Keratinocyte (primary cell): Measurements from ENCODE around the gene ATP10D.

Experiments used
- EZH2 ChIP-seq: IDR thresholded peaks from one replicate; pipeline ENCODE4 v1.6.1; 2012; ENCODE audit warnings: inconsistent platforms, mild to moderate bottlenecking, low read length, moderate library complexity
- TF ChIP-seq, protein P1 (sequence below), 3 experiments: IDR thresholded peaks in 1 of 3; conservative IDR thresholded peaks in 1 of 3; optimal IDR thresholded peaks in 1 of 3; 2 replicates in 2 of 3; 3 replicates in 1 of 3; pipeline versions ENCODE3 to v1.5.1; 2011; ENCODE audit warnings: low read length in 3 of 3, mild to moderate bottlenecking in 3 of 3, moderate library complexity in 2 of 3, control low read depth in 1 of 3, inconsistent platforms in 1 of 3; ENCODE audit not compliant: insufficient read depth in 2 of 3; ENCODE audit errors: extremely low read depth in 1 of 3

DNA sequence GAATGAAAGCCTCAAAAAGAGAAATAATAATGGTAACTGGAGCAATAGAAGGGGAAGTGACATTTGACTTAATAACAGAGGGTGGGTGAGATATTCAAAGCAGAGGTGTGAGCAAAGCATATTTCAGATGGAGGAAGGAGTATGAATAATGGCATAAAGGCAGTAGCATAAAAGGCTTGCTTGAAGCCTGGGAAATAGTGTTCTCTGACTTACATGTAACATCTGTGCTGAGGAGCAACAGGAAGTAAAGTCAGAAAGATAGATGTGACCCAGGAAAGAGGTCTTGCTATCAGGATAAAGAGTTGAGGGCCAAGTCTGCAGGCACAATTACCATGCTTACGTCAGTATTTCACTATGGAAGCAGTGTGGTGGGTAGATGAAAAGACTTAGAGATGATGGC is 28.4 kb downstream of the ATP10D start:
- TF ChIP-seq, protein P1, sequence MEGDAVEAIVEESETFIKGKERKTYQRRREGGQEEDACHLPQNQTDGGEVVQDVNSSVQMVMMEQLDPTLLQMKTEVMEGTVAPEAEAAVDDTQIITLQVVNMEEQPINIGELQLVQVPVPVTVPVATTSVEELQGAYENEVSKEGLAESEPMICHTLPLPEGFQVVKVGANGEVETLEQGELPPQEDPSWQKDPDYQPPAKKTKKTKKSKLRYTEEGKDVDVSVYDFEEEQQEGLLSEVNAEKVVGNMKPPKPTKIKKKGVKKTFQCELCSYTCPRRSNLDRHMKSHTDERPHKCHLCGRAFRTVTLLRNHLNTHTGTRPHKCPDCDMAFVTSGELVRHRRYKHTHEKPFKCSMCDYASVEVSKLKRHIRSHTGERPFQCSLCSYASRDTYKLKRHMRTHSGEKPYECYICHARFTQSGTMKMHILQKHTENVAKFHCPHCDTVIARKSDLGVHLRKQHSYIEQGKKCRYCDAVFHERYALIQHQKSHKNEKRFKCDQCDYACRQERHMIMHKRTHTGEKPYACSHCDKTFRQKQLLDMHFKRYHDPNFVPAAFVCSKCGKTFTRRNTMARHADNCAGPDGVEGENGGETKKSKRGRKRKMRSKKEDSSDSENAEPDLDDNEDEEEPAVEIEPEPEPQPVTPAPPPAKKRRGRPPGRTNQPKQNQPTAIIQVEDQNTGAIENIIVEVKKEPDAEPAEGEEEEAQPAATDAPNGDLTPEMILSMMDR (optimal IDR thresholded peaks at IDR 0.05 in 1 of 3, IDR thresholded peaks at IDR 0.05 in 1 of 3, conservative IDR thresholded peaks at IDR 0.05 in 1 of 3; ENCODE audit: extremely low read depth in 1 of 3, insufficient read depth in 2 of 3, low read length in 3 of 3) = no peak
- no peak for TF ChIP-seq EZH2
